ENCODE results near the gene C6orf141.
"Not testable (repeated sequence)": the region's sequence is repeated elsewhere in the genome, so short reads cannot be mapped to it uniquely, and the experiment has no call there.

DNA sequence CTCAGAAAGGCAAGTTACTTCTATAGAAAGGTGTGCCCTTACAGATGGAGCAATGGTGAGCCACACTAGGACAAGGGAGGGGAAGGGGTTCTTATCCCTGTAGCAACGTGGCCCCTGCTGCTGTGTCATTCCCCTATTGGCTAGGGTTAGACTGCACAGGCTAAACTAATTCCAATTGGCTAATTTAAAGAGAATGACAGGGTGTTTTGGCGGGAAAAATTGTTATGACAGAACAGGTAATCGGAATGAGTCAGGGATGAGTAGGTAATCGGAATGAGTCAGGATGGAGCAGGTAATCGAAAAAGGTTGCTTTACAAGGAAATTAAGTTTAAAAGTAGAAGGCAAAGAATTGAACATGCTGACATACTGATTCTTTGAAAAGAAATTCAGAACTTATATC lies 36.8 kb downstream of the C6orf141 start:
- TF ChIP-seq, protein P1, sequence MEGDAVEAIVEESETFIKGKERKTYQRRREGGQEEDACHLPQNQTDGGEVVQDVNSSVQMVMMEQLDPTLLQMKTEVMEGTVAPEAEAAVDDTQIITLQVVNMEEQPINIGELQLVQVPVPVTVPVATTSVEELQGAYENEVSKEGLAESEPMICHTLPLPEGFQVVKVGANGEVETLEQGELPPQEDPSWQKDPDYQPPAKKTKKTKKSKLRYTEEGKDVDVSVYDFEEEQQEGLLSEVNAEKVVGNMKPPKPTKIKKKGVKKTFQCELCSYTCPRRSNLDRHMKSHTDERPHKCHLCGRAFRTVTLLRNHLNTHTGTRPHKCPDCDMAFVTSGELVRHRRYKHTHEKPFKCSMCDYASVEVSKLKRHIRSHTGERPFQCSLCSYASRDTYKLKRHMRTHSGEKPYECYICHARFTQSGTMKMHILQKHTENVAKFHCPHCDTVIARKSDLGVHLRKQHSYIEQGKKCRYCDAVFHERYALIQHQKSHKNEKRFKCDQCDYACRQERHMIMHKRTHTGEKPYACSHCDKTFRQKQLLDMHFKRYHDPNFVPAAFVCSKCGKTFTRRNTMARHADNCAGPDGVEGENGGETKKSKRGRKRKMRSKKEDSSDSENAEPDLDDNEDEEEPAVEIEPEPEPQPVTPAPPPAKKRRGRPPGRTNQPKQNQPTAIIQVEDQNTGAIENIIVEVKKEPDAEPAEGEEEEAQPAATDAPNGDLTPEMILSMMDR (conservative IDR thresholded peaks at IDR 0.05; ENCODE audit: low read length), result not testable (repeated sequence)
- TF ChIP-seq EZH2phosphoT487 (IDR thresholded peaks at IDR 0.05; ENCODE audit: borderline replicate concordance), result not testable (repeated sequence)
